Neural cell (in vitro differentiated cells): ENCODE data around the gene NUP42. TPM values are rescaled to one million over a fixed set of nuclear protein-coding genes. Genes with fewer than 3 reads are reported as not detected.

Experiments used
- H2AFZ ChIP-seq: fragments of 200-600, 300-800 bp; sonication (generic), shearing (Covaris generic); 2 replicates; pipeline ENCODE4 v1.6.0; 2014; ENCODE audit warnings: low read depth, mild to moderate bottlenecking, antibody characterized with exemption, low read length, moderate library complexity
- H3F3A ChIP-seq: fragments of 200-600 bp; shearing (Covaris generic); 2 replicates; pipeline ENCODE4 v1.6.1; 2016; ENCODE audit warnings: mild to moderate bottlenecking, moderate library complexity, mixed read lengths, antibody characterized with exemption, low read length; ENCODE audit not compliant: insufficient read depth, poor library complexity, severe bottlenecking
- H3K27ac ChIP-seq: fragments of 200-600, 300-800 bp; sonication (generic), shearing (Covaris generic); 2 replicates; pipeline ENCODE4 v1.5.1; 2014; ENCODE audit warnings: mild to moderate bottlenecking, low read length, moderate library complexity
- H3K27me3 ChIP-seq: fragments of 300-800, 200-600 bp; sonication (generic), shearing (Covaris generic); 2 replicates; pipeline ENCODE4 v1.6.0; 2014; ENCODE audit warnings: mild to moderate bottlenecking, low read depth, low read length, moderate library complexity; ENCODE audit not compliant: insufficient read depth
- H3K36me3 ChIP-seq: fragments of 300-800, 200-600 bp; sonication (generic), shearing (Covaris generic); 2 replicates; pipeline ENCODE4 v1.5.1; 2014; ENCODE audit warnings: mild to moderate bottlenecking, antibody characterized with exemption, low read length, moderate library complexity; ENCODE audit not compliant: insufficient read depth
- H3K4me2 ChIP-seq: fragments of 300-800, 200-600 bp; sonication (generic), shearing (Covaris generic); 2 replicates; pipeline ENCODE4 v1.6.0; 2014; ENCODE audit warnings: mild to moderate bottlenecking, low read length
- H3K4me3 ChIP-seq: fragments of 300-800, 200-600 bp; sonication (generic), shearing (Covaris generic); 2 replicates; pipeline ENCODE4 v1.5.1; 2014; ENCODE audit warnings: mild to moderate bottlenecking, low read length, moderate library complexity
- H3K79me2 ChIP-seq: fragments of 200-600 bp; shearing (Covaris generic); replicated peaks from 2 replicates; pipeline ENCODE4 v1.6.0; 2014; ENCODE audit warnings: mild to moderate bottlenecking, low read length, moderate library complexity; ENCODE audit not compliant: insufficient read depth
- H3K9ac ChIP-seq: fragments of 300-800, 200-600 bp; sonication (generic), shearing (Covaris generic); 2 replicates; pipeline ENCODE4 v1.6.1; 2016; ENCODE audit warnings: mild to moderate bottlenecking, low read length, mixed read lengths
- H3K9me2 ChIP-seq: fragments of 200-600 bp; shearing (Covaris generic); 2 replicates; pipeline ENCODE4 v1.6.1; 2016; ENCODE audit warnings: mild to moderate bottlenecking, low read length, mixed read lengths; ENCODE audit not compliant: insufficient read depth
- H3K9me3 ChIP-seq: fragments of 200-600, 300-800 bp; sonication (generic), shearing (Covaris generic); 2 replicates; pipeline ENCODE4 v1.6.1; 2016; ENCODE audit warnings: mild to moderate bottlenecking, mixed run types, low read length, moderate library complexity, mixed read lengths
- H4K20me1 ChIP-seq: fragments of 200-600 bp; shearing (Covaris generic); 2 replicates; pipeline ENCODE4 v1.6.1; 2016; ENCODE audit warnings: mild to moderate bottlenecking, mixed run types; ENCODE audit not compliant: insufficient read depth
- CTCF ChIP-seq: fragments of 450-650 bp; IDR thresholded peaks from 2 replicates; pipeline ENCODE4 v1.5.1; 2014; ENCODE audit warnings: antibody characterized with exemption, mild to moderate bottlenecking, moderate library complexity; ENCODE audit not compliant: poor library complexity, severe bottlenecking
- EP300 ChIP-seq: fragments of 450-650 bp; conservative IDR thresholded peaks from 2 replicates; pipeline ENCODE4 v1.6.1; 2014; ENCODE audit warnings: antibody characterized with exemption, mild to moderate bottlenecking, moderate library complexity; ENCODE audit not compliant: poor library complexity, severe bottlenecking
- EZH2 ChIP-seq: fragments of 200-600, 300-800 bp; shearing (Covaris generic), sonication (generic); IDR thresholded peaks from 2 replicates; pipeline ENCODE4 v1.6.1; 2014; ENCODE audit warnings: antibody characterized with exemption, low read length, borderline replicate concordance, mild to moderate bottlenecking; ENCODE audit not compliant: insufficient read depth, poor library complexity, severe bottlenecking
- MXI1 ChIP-seq: fragments of 450-650 bp; conservative IDR thresholded peaks from 2 replicates; pipeline ENCODE4 v1.6.1; 2014; ENCODE audit warnings: antibody characterized with exemption, mild to moderate bottlenecking; ENCODE audit not compliant: poor library complexity, severe bottlenecking
- POLR2AphosphoS5 ChIP-seq: IDR thresholded peaks from 2 replicates; pipeline ENCODE4 v1.6.1; 2012
- RAD21 ChIP-seq: fragments of 450-650 bp; conservative IDR thresholded peaks from 2 replicates; pipeline ENCODE4 v1.6.1; 2014; ENCODE audit warnings: antibody characterized with exemption, mild to moderate bottlenecking, moderate library complexity
- REST ChIP-seq: IDR thresholded peaks from 2 replicates; pipeline ENCODE4 v1.6.1; 2012; ENCODE audit warnings: borderline replicate concordance
- SMC3 ChIP-seq: fragments of 450-650 bp; conservative IDR thresholded peaks from 2 replicates; pipeline ENCODE4 v1.6.1; 2014; ENCODE audit warnings: antibody characterized with exemption, mild to moderate bottlenecking, moderate library complexity; ENCODE audit not compliant: poor library complexity
- TAF1 ChIP-seq: IDR thresholded peaks from 2 replicates; pipeline ENCODE4 v1.6.1; 2012; ENCODE audit warnings: low read depth
- polyA plus RNA-seq: library from polyadenylated mRNA; depleted of rRNA; stranded (reverse); fragments of >200 nt; gene quantifications from 2 replicates; pipeline ENCODE4 v1.2.3, GENCODE V29; 2014

NUP42 gene
- polyA plus RNA-seq, 1 donor from 2014 or later: 106 TPM

GRCh38 chr7:23135755-23136154, 46.1 kb upstream of the NUP42 start:
- Histone ChIP-seq H3K79me2 (no peaks in the 10 kb centered on the region), H3K4me3 (no peak overlapping the region), H3K9me3 (peaks cover 4% of the 10 kb centered on the region), H3K4me2 (no peak overlapping the region), H4K20me1 (no peaks in the 10 kb centered on the region), H3K9ac (no peak overlapping the region), H3K27ac (no peak overlapping the region), H3K27me3 (no peaks in the 10 kb centered on the region), H2AFZ (no peak overlapping the region), H3K9me2 (no peaks in the 10 kb centered on the region), H3F3A (no peaks in the 10 kb centered on the region), H3K36me3 (no peaks in the 10 kb centered on the region)
- no peak for TF ChIP-seq RAD21
- no peak for TF ChIP-seq MXI1
- no peak for TF ChIP-seq POLR2AphosphoS5
- no peak for TF ChIP-seq CTCF
- TF ChIP-seq EZH2: no peak
- no peak for TF ChIP-seq SMC3
- TF ChIP-seq TAF1: no peak
- TF ChIP-seq REST: no peak
- TF ChIP-seq EP300: no peak

GRCh38 chr7:23136216-23136615, 45.6 kb upstream of the NUP42 start:
- H3K9me2 ChIP-seq: no peaks in the 10 kb centered on the region
- H2AFZ ChIP-seq: no peak overlapping the region
- no peaks in the 10 kb centered on the region for H3F3A ChIP-seq
- no peaks in the 10 kb centered on the region for H4K20me1 ChIP-seq
- H3K9me3 ChIP-seq: peaks cover 4% of the 10 kb centered on the region
- H3K9ac ChIP-seq: no peak overlapping the region
- no peak for TF ChIP-seq REST
- no peak for TF ChIP-seq EP300
- no peak for TF ChIP-seq CTCF
- no peak for TF ChIP-seq SMC3
- TF ChIP-seq EZH2: no peak
- TF ChIP-seq TAF1: no peak
- no peak for TF ChIP-seq MXI1
- TF ChIP-seq POLR2AphosphoS5: no peak
- no peak for TF ChIP-seq RAD21
- H3K27ac ChIP-seq: no peak overlapping the region
- H3K4me3 ChIP-seq: no peak overlapping the region
- no peaks in the 10 kb centered on the region for H3K79me2 ChIP-seq
- H3K36me3 ChIP-seq: no peaks in the 10 kb centered on the region
- H3K27me3 ChIP-seq: no peaks in the 10 kb centered on the region
- no peak overlapping the region for H3K4me2 ChIP-seq
